ENCODE data around the gene INSR.
A peak's percentile ranks its signal among the peaks of the same experiment; 100 is the strongest.
"Not testable (repeated sequence)": the region's sequence is repeated elsewhere in the genome, so short reads cannot be mapped to it uniquely, and the experiment has no call there.

The INSR gene

GRCh38 chr19:7217861-7218260, 76.4 kb downstream of the INSR start:
- DNase-seq = no peak

DNA sequence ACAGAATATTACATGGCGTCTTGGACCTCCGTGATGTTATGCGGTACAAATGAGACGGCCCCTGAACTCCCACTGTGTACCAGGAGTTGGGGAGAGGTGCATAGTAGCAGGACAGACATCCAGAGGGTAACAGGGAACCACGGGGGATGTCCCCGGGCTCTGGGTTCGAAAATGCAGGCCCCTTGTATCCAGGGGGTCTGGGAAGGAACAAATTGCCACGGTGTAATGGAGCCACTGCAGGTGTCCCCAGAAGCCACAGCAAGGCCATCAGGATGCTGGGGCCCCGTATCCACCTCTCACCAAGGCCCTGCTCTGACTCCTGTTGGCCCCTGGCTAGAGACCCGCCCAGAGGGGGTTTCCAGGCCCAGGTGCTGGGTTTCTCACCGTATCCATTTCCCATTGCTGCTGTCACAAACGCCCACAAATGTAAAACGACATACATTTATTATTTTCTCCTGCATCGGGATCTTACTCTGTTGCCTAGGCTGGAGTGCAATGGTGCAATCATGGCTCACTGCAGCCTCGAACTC, 77.8 kb downstream of the INSR start:
- no peak for DNase-seq

- no peak for DNase-seq
These were observed 79.0 kb downstream of the INSR start for GRCh38 chr19:7215176-7215575.

- no peak for DNase-seq
These were observed 79.7 kb downstream of the INSR start for GRCh38 chr19:7214324-7215089.

- no peak for DNase-seq
These were observed 80.4 kb downstream of the INSR start for GRCh38 chr19:7213628-7214323.

- peak; percentile 43 for DNase-seq
These were observed 82.8 kb downstream of the INSR start for GRCh38 chr19:7211191-7211951.

GRCh38 chr19:7210359-7210758, 83.9 kb downstream of the INSR start:
- DNase-seq = no peak

DNA sequence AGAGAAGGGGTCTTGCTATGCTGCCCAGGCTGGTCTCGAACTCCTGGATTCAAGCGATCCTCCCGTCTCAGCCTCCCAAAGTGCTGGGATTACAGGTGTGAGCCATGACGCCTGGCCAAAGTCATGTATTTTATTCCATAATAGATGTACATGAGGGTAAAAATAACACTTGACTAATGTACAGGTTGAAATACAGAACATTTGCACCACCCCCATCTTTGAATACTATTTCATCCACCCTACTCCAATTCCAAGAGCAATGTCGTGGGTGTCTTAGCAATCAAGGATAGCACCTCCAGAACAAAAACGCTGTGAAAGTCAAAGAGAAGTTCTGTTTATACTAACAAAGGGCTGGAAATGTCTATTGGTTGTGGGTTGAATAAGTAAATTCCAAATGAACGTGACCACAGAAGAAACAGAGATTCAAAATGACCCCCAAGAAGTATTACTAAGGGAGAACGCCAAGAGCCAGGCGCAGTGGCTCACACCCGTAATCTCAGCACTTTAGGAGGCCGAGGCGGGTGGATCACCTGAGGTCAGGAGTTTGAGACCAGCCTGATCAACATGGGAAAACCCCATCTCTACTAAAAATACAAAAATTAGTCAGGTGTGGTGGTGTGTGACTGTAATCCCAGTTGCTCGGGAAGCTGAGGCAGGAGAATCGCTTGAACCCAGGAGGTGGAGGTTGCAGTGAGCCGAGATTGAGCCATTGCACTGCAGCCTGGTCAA, 84.5 kb downstream of the INSR start:
- DNase-seq = not testable (repeated sequence)

GRCh38 chr19:7209036-7209435, 85.2 kb downstream of the INSR start:
- not testable (repeated sequence) for DNase-seq

DNA sequence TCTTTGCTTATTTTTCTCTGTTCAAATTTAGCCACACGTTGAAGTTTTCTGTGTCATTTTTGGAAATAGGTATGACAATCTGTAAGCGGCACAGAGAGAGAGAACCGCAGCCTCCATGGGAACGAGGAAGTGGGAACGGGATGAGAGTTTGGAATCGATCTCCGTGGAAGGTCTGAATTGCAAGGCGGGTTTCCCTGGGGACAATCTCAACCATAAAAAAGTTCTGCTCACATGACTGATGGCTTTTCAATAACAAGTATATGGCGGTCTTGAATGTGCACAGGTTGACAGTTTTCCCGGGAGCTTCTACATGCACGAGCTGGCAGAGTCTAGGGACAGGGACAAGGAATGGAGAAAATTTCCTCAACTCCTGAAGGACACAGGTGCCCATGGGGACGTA, 90.9 kb downstream of the INSR start:
- no peak for DNase-seq

DNA sequence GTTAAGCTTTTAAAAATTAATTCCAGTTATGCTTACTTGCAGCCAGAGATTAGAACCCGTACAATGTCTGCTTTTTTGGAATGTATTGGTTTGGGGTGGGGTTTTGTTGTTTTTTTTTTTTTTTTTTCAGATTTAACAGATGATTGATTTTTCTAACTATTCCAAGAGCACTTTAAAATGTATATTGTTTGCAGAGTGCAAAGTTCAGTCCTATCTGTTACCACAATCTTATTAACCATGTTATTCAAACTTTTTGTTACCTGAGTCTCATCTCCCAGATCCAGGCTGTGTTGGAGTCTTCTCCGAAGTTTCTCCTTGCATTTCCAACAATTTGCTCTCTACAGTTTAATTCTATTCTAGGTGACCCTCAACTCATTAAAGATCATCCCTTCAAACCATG, 91.3 kb downstream of the INSR start:
- DNase-seq = no peak

- no peak for DNase-seq
These were observed 93.5 kb downstream of the INSR start for GRCh38 chr19:7200736-7201135.

- no peak for DNase-seq
These were observed 94.3 kb downstream of the INSR start for GRCh38 chr19:7199613-7200533.

DNA sequence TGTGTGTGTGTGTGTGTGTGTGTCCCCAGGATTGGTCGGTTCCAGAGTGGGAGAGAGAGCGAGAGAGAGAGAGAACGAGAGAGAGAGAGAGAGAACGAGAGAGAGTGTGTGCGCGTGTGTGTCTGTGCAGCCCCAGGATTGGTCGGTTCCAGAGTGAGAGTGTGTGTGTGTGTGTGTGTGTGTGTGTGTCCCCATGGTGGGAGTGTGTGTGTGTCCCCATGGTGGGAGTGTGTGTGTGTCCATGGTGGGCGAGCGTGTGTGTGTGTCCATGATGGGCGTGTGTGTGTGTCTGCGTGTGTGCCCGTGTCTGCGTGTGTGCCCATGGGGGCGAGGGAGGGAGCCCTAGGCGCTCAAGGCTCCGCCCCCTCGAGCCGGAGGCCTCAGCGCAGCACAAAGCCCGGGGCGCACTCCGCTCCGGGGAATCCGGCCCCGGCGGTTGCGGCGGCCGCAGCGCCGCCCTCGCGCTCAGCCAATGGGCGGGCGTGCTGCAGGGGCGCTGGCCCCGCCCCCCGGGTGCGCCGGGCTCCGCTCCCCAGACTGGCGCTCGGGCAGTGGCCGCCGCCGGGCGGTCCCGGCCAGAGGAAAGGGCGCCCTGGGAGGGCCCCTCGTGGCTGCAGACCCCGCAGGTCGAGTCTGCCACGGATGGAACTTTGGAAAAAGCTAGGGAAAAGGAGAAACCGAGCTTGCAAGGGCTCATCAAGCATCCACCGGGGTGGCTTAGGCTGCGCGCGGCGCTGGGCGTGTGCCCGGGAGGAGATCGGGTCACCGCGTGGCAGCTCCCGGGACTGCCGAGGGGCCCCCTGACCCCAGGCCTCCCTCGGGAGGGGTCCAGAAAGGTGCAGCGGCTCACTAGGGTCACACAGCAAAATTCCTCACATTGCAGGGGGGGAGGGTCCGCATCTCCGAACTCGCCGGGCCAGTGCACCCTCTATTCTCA, 96.2 kb downstream of the INSR start:
- peak; percentile 89 for DNase-seq

GRCh38 chr19:7197119-7197759, 97.0 kb downstream of the INSR start:
- DNase-seq = peak; percentile 89

GRCh38 chr19:7196763-7197118, 97.5 kb downstream of the INSR start:
- no peak for DNase-seq

DNA sequence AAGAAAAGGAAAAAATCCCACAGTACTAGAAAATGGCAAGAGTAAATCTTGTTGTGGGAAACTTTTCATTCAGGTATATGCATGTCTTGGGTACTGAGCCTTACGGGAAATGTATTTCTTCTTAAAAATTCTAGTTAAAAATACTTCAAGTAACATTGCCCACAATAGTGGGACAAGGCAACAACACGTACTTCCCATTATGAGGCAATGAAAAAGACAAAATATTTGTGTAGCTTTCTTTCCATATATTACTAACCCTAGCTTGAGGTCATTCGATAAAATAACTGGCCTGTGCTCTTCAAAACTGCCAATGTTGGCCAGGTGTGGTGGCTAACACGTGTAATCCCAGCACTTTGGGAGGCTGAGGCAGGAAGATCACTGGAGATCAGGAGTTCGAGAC, 99.2 kb downstream of the INSR start:
- no peak for DNase-seq

DNA sequence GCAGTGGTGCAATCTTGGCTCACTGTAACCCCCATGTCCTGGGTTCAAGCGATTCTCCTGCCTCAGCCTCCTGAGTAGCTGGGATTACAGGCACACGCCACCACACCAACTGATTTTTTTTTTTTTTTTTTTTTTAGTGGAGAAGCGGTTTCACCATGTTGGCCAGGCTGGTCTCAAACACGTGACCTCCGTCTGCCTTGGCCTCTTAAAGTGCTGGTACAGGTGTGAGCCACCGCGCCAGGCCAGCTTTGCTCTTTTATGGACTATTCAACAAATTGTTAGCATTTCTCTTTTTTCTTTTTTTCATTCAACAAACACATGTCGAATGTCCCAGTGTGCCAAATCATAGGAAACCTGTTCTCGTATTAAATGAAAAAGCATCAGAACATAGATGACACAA, 99.6 kb downstream of the INSR start:
- DNase-seq = no peak

DNA sequence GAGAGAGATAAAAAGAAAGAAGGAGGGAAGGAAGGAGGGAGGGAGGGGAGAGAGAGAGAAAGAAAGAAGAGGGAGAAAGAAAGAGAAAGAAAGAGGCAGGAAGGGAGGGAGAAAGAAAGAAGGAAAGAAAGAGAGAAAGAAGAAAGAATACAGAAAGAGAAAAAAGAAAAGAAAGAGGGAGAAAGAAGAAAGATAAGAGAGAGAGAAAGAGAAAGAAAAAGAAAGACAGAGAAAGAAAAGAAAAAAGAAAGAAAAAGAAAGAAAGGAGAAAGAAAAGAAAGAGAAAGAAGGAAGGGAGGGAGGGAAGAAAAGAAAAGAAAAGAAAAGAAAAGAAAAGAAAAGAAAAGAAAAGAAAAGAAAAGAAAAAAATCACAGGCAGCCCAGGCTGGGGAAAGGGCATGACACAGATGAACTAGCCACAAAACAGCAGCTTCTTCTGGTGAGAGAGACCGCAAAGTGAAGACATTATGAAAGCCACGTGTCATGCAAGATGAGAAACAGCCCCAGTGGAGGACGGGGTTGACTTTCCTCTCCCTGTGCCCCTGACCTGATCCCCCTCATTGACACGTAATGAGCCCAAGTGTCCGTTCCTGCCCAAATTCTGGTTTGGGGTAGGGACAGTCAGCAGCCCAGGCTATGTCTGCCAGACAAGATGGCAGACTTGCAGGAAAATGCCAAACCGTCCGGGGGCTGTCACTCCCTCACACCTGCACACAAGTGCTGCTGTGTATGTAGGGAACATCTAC, 102.1 kb downstream of the INSR start:
- DNase-seq = peak; percentile 3
